PC-3 (cell line): ENCODE data around the gene NBAS. TPM values are rescaled to one million over a fixed set of nuclear protein-coding genes. Genes with fewer than 3 reads are reported as not detected.

Source experiments
- ATAC-seq: fragments of 200-7000 bp; cut with Tn5 transposase; 2 replicates; pipeline ENCODE4 v1.9.1; 2020; ENCODE audit warnings: mild to moderate bottlenecking, moderate library complexity
- BruUV-seq: library from RNA; stranded (reverse); fragments of 400-500 nt; replicated peaks from 2 replicates; lab custom pipeline; 2021; lab: Mats Ljungman, UMichigan
- CTCF ChIA-PET: fragments of 300-600 bp; sonication (Branson Sonifier 250); formaldehyde crosslinking; loops from one replicate; lab custom pipeline; 2022; ENCODE audit warnings: antibody characterized with exemption; lab: Charles Lee
- POLR2A ChIA-PET: fragments of 300-600 bp; sonication (Branson Sonifier 250); formaldehyde crosslinking; loops from one replicate; lab custom pipeline; 2022; ENCODE audit warnings: antibody characterized with exemption; ENCODE audit not compliant: unreplicated experiment; lab: Charles Lee
- DNase-seq: peaks from one replicate; pipeline ENCODE4 v3.0.0-alpha.2; 2015
- H2AFZ ChIP-seq: fragments of 300-600 bp; sonication (generic); 2 replicates; pipeline ENCODE4 v1.6.0; 2016; ENCODE audit warnings: antibody characterized with exemption, low read length
- H3F3A ChIP-seq: fragments of 300-600 bp; sonication (generic); one replicate; pipeline ENCODE4 v1.6.0; 2017; ENCODE audit warnings: antibody characterized with exemption, low read length, control low read depth, mild to moderate bottlenecking; ENCODE audit not compliant: unreplicated experiment
- H3K27ac ChIP-seq: fragments of 300-600 bp; sonication (generic); 2 replicates; pipeline ENCODE4 v1.5.1; 2016; ENCODE audit warnings: mild to moderate bottlenecking, low read length
- H3K27me3 ChIP-seq: fragments of 300-600 bp; sonication (generic); 2 replicates; pipeline ENCODE4 v1.6.1; 2016; ENCODE audit warnings: low read length, mixed read lengths
- H3K36me3 ChIP-seq: fragments of 300-600 bp; sonication (generic); 2 replicates; pipeline ENCODE4 v1.6.1; 2016; ENCODE audit warnings: low read depth, mixed run types, low read length, mixed read lengths
- H3K4me1 ChIP-seq: fragments of 300-600 bp; sonication (generic); 2 replicates; pipeline ENCODE4 v1.5.1; 2016; ENCODE audit warnings: low read length; ENCODE audit not compliant: insufficient read depth
- H3K4me2 ChIP-seq: fragments of 300-600 bp; sonication (generic); 2 replicates; pipeline ENCODE4 v1.6.0; 2016; ENCODE audit warnings: low read length
- H3K4me3 ChIP-seq: fragments of 300-600 bp; sonication (generic); 2 replicates; pipeline ENCODE4 v1.5.1; 2016; ENCODE audit warnings: mild to moderate bottlenecking, low read length, mixed read lengths
- H3K79me2 ChIP-seq: fragments of 300-600 bp; sonication (generic); 2 replicates; pipeline ENCODE4 v1.6.1; 2017; ENCODE audit warnings: low read length, mixed read lengths
- H3K9ac ChIP-seq: fragments of 300-600 bp; sonication (generic); 2 replicates; pipeline ENCODE4 v1.6.0; 2016; ENCODE audit warnings: mild to moderate bottlenecking, low read length
- H3K9me2 ChIP-seq: fragments of 300-600 bp; sonication (generic); replicated peaks from 2 replicates; pipeline ENCODE4 v1.6.1; 2016; ENCODE audit warnings: mixed run types, low read length, mixed read lengths
- H3K9me3 ChIP-seq: fragments of 300-600 bp; sonication (generic); 2 replicates; pipeline ENCODE4 v1.6.1; 2016; ENCODE audit warnings: low read length, mixed read lengths
- H4K20me1 ChIP-seq: fragments of 300-600 bp; sonication (generic); 2 replicates; pipeline ENCODE4 v1.6.1; 2016; ENCODE audit warnings: low read length, mixed read lengths
- CTCF ChIP-seq: fragments of 300-600 bp; sonication (generic); conservative IDR thresholded peaks from 2 replicates; pipeline ENCODE4 v1.5.1; 2017; ENCODE audit warnings: antibody characterized with exemption, low read depth, mild to moderate bottlenecking, low read length
- EZH2 ChIP-seq: fragments of 300-600 bp; sonication (generic); IDR thresholded peaks from one replicate; pipeline ENCODE4 v1.6.1; 2017; ENCODE audit warnings: antibody characterized with exemption, mild to moderate bottlenecking, low read length; ENCODE audit not compliant: unreplicated experiment
- EZH2phosphoT487 ChIP-seq: fragments of 300-600 bp; sonication (generic); IDR thresholded peaks from 2 replicates; pipeline ENCODE4 v1.6.1; 2018; ENCODE audit warnings: mild to moderate bottlenecking, antibody characterized with exemption, low read length, borderline replicate concordance
- intact Hi-C: fragments of 100-400 bp; cut with micrococcal nuclease; formaldehyde crosslinking; loops from 2 replicates; pipeline ENCODE4 v1.9.0; 2023
- total RNA-seq: library from RNA; depleted of rRNA; stranded (reverse); fragments of >200 nt; gene quantifications from 2 replicates; pipeline ENCODE4 v1.2.3, GENCODE V29; 2014

NBAS gene
- total RNA-seq, 1 experiment from 2014 or later: 37.2 TPM

GRCh38 chr2:15571729-15572128 lies 10.6 kb upstream of the NBAS start:
- H3K9me2 ChIP-seq: no peaks in the 10 kb centered on the region
- H3K9me3 ChIP-seq: no peaks in the 10 kb centered on the region
- no peak overlapping the region for H2AFZ ChIP-seq
- ATAC-seq (no peak), DNase-seq (no peak)
- H3K27me3 ChIP-seq: no peaks in the 10 kb centered on the region
- ChIA-PET CTCF (no interaction called here), POLR2A (no interaction called here)
- H3K79me2 ChIP-seq: no peaks in the 10 kb centered on the region
- H3K9ac ChIP-seq: no peak overlapping the region
- H4K20me1 ChIP-seq: no peaks in the 10 kb centered on the region
- no peaks in the 10 kb centered on the region for H3K36me3 ChIP-seq
- H3F3A ChIP-seq: no peaks in the 10 kb centered on the region
- no peak overlapping the region for H3K27ac ChIP-seq
- no peak overlapping the region for H3K4me2 ChIP-seq
- TF ChIP-seq CTCF: no peak
- no peak for TF ChIP-seq EZH2phosphoT487
- no peak for TF ChIP-seq EZH2
- no peak overlapping the region for H3K4me3 ChIP-seq
- intact Hi-C loops: loop anchor here (10.0 kb wide), 1 partner anchor 407 kb away; no protein-coding TSS in a partner anchor
- no TSS peak for BruUV-seq
- no peaks in the 10 kb centered on the region for H3K4me1 ChIP-seq

DNA sequence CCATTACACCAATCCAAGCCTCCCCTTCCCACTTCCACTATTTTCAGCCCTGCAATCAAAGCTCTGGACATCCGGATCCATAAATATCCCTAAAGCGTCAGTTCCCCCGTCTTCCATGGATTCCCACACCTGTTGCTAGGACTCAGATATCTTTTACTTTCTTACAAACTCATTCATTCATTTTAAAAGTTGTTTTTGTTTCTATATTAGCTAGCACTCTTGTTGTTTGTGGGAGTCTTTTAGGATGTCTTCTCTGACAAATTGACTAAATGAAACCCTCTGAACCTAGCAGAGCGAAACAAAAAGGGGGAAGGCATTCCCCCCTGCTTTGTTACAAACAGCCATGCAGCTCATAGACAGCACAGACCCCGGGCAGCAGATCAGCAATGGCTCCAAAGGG lies 9.0 kb upstream of the NBAS start:
- ATAC-seq: no peak
- BruUV-seq: no TSS peak
- Histone ChIP-seq H4K20me1 (no peaks in the 10 kb centered on the region), H3K4me2 (no peak overlapping the region), H3K79me2 (no peaks in the 10 kb centered on the region), H3K4me3 (no peak overlapping the region), H3K9ac (no peak overlapping the region), H3K27ac (no peak overlapping the region), H3F3A (no peaks in the 10 kb centered on the region), H3K9me3 (no peaks in the 10 kb centered on the region), H3K9me2 (no peaks in the 10 kb centered on the region), H2AFZ (no peak overlapping the region), H3K27me3 (no peaks in the 10 kb centered on the region), H3K4me1 (no peaks in the 10 kb centered on the region), H3K36me3 (no peaks in the 10 kb centered on the region)
- TF ChIP-seq EZH2 (no peak), EZH2phosphoT487 (no peak), CTCF (no peak)
- intact Hi-C loops: loop anchor here (10.0 kb wide), 1 partner anchor 405 kb away; no protein-coding TSS in a partner anchor
- POLR2A ChIA-PET: no interaction called here
- CTCF ChIA-PET: no interaction called here
- DNase-seq: no peak

DNA sequence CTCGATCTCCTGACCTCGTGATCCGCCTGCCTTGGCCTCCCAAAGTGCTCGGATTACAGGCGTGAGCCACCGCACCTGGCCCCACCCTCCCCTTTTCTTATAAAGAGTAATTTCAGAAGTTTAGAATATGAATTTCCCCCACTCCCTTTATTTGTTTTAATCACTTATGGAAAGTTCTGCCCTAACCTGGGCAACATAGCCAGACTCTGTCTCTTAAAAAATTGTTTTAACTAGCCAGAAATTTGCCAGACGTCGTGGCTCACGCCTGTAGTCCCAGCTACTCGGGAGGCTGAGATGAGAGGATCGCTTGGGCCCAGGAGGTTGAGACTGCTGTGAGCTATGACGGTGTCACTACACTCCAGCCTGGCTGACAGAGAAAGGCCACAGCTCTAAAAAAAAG lies 7.7 kb upstream of the NBAS start:
- DNase-seq (no peak), ATAC-seq (no peak)
- BruUV-seq: no TSS peak
- H3F3A ChIP-seq: no peaks in the 10 kb centered on the region
- no peak overlapping the region for H3K9ac ChIP-seq
- intact Hi-C loops: no loop called here
- H2AFZ ChIP-seq: no peak overlapping the region
- H3K36me3 ChIP-seq: no peaks in the 10 kb centered on the region
- TF ChIP-seq EZH2 (no peak), CTCF (no peak), EZH2phosphoT487 (no peak)
- H3K27me3 ChIP-seq: no peaks in the 10 kb centered on the region
- ChIA-PET POLR2A (no interaction called here), CTCF (no interaction called here)
- H3K4me1 ChIP-seq: no peaks in the 10 kb centered on the region
- no peak overlapping the region for H3K4me2 ChIP-seq
- H3K27ac ChIP-seq: no peak overlapping the region
- no peak overlapping the region for H3K4me3 ChIP-seq
- no peaks in the 10 kb centered on the region for H3K9me3 ChIP-seq
- no peaks in the 10 kb centered on the region for H4K20me1 ChIP-seq
- no peaks in the 10 kb centered on the region for H3K9me2 ChIP-seq
- H3K79me2 ChIP-seq: no peaks in the 10 kb centered on the region
